IMR-90 (cell line): ENCODE results near the gene PLP1. TPM values are rescaled to one million over a fixed set of nuclear protein-coding genes. Genes with fewer than 3 reads are reported as not detected.

ENCODE experiments used
- ATAC-seq: fragments of 200-7000 bp; cut with Tn5 transposase; 2 replicates; pipeline ENCODE4 v1.9.1; 2020; ENCODE audit warnings: low read depth, mild to moderate bottlenecking, moderate library complexity
- BruUV-seq: library from RNA; stranded (reverse); fragments of 400-500 nt; replicated peaks from 2 replicates; lab custom pipeline; 2021; lab: Mats Ljungman, UMichigan
- CTCF ChIA-PET: fragments of 300-600 bp; formaldehyde crosslinking; extraction: SDS; loops from one replicate; lab custom pipeline; 2021; ENCODE audit warnings: antibody characterized with exemption; lab: Yijun Ruan, JAX
- POLR2A ChIA-PET: fragments of 300-600 bp; sonication (Branson Sonifier 250); formaldehyde crosslinking; loops from one replicate; lab custom pipeline; 2022; ENCODE audit warnings: antibody characterized with exemption; ENCODE audit not compliant: unreplicated experiment; lab: Charles Lee
- DNase-seq: peaks from one replicate; pipeline ENCODE4 v3.0.0; 2013
- H2AFZ ChIP-seq: replicated peaks from 2 replicates; pipeline ENCODE3; 2013; ENCODE audit warnings: low read length, mild to moderate bottlenecking; ENCODE audit not compliant: poor library complexity
- H2AK5ac ChIP-seq: 2 replicates; pipeline ENCODE4 v1.6.1; 2013; ENCODE audit warnings: low read depth, low read length, inconsistent platforms
- H2AK9ac ChIP-seq: replicated peaks from 2 replicates; pipeline ENCODE3; 2013; ENCODE audit warnings: mild to moderate bottlenecking, low read depth, low read length, moderate library complexity; ENCODE audit not compliant: poor library complexity
- H2BK120ac ChIP-seq: 2 replicates; pipeline ENCODE4 v1.6.1; 2013; ENCODE audit warnings: low read depth, low read length, inconsistent platforms
- H2BK15ac ChIP-seq: 3 replicates; pipeline ENCODE4 v1.6.1; 2013; ENCODE audit warnings: low read depth, low read length, inconsistent platforms
- H2BK20ac ChIP-seq: 2 replicates; pipeline ENCODE4 v1.6.1; 2013; ENCODE audit warnings: low read depth, mild to moderate bottlenecking, inconsistent platforms, low read length, moderate library complexity
- H2BK5ac ChIP-seq: 2 replicates; pipeline ENCODE4 v1.6.1; 2013; ENCODE audit warnings: mild to moderate bottlenecking, low read depth, low read length, inconsistent platforms; ENCODE audit not compliant: poor library complexity, severe bottlenecking
- H3K14ac ChIP-seq: replicated peaks from 2 replicates; pipeline ENCODE4 v1.6.1; 2013; ENCODE audit warnings: low read depth, low read length, inconsistent platforms
- H3K18ac ChIP-seq: 2 replicates; pipeline ENCODE4 v1.6.1; 2013; ENCODE audit warnings: low read depth, low read length, control low read depth
- H3K23ac ChIP-seq: 2 replicates; pipeline ENCODE4 v1.6.1; 2013; ENCODE audit warnings: low read depth, low read length, inconsistent platforms
- H3K27ac ChIP-seq: 2 replicates; pipeline ENCODE4 v1.5.1; 2013; ENCODE audit warnings: mild to moderate bottlenecking, control low read depth, low read length; ENCODE audit not compliant: insufficient read depth
- H3K27me3 ChIP-seq: 2 replicates; pipeline ENCODE4 v1.6.1; 2013; ENCODE audit warnings: low read length; ENCODE audit not compliant: control insufficient read depth, insufficient read depth
- H3K36me3 ChIP-seq: 2 replicates; pipeline ENCODE4 v1.6.1; 2013; ENCODE audit warnings: low read length, mixed read lengths; ENCODE audit not compliant: control insufficient read depth, insufficient read depth
- H3K4ac ChIP-seq: 2 replicates; pipeline ENCODE4 v1.6.1; 2013; ENCODE audit warnings: low read depth, low read length, inconsistent platforms
- H3K4me1 ChIP-seq: 2 replicates; pipeline ENCODE4 v1.6.1; 2013; ENCODE audit warnings: low read length, mixed read lengths; ENCODE audit not compliant: control insufficient read depth, insufficient read depth
- H3K4me2 ChIP-seq: 2 replicates; pipeline ENCODE4 v1.6.1; 2013; ENCODE audit warnings: low read depth, mild to moderate bottlenecking, control low read depth, low read length, moderate library complexity
- H3K4me3 ChIP-seq: 2 replicates; pipeline ENCODE4 v1.5.1; 2013; ENCODE audit warnings: low read depth, mild to moderate bottlenecking, control low read depth, low read length, moderate library complexity; ENCODE audit not compliant: insufficient read depth
- H3K56ac ChIP-seq: 2 replicates; pipeline ENCODE4 v1.6.1; 2013; ENCODE audit warnings: low read length, inconsistent platforms; ENCODE audit not compliant: insufficient read depth; ENCODE audit errors: extremely low read depth
- H3K79me1 ChIP-seq, 2 experiments: 2 replicates each; pipeline ENCODE4 v1.6.1; 2013; ENCODE audit warnings: low read length in 2 of 2, inconsistent platforms in 1 of 2, low read depth in 1 of 2
- H3K9ac ChIP-seq: 2 replicates; pipeline ENCODE4 v1.6.1; 2013; ENCODE audit warnings: low read depth, low read length, control low read depth
- H3K9me1 ChIP-seq: 2 replicates; pipeline ENCODE4 v1.6.1; 2013; ENCODE audit warnings: low read length, inconsistent platforms; ENCODE audit not compliant: insufficient read depth
- H3K9me3 ChIP-seq: 2 replicates; pipeline ENCODE4 v1.6.1; 2013; ENCODE audit warnings: low read length; ENCODE audit not compliant: control insufficient read depth, insufficient read depth
- H4K20me1 ChIP-seq: 2 replicates; pipeline ENCODE4 v1.6.1; 2013; ENCODE audit warnings: low read length, inconsistent platforms; ENCODE audit not compliant: insufficient read depth
- H4K5ac ChIP-seq: 2 replicates; pipeline ENCODE4 v1.6.1; 2013; ENCODE audit warnings: mild to moderate bottlenecking, low read depth, low read length, control low read depth
- H4K8ac ChIP-seq, 2 experiments: 2 replicates each; pipeline ENCODE4 v1.6.1; 2013; ENCODE audit warnings: low read depth in 2 of 2, low read length in 2 of 2, control low read depth in 1 of 2, inconsistent platforms in 1 of 2
- H4K91ac ChIP-seq: 2 replicates; pipeline ENCODE4 v1.6.1; 2013; ENCODE audit warnings: low read depth, low read length, inconsistent platforms; ENCODE audit not compliant: insufficient read depth
- BHLHE40 ChIP-seq: fragments of 150-350 bp; IDR thresholded peaks from 2 replicates; pipeline ENCODE4 v1.6.1; 2016; ENCODE audit warnings: mild to moderate bottlenecking, low read depth, low read length
- CHD1 ChIP-seq: IDR thresholded peaks from 2 replicates; pipeline ENCODE4 v1.6.1; 2012; ENCODE audit warnings: low read depth, low read length, improper control_type of control experiment
- CTCF ChIP-seq: conservative IDR thresholded peaks from 2 replicates; pipeline ENCODE4 v1.5.1; 2012; ENCODE audit warnings: mild to moderate bottlenecking, low read depth, low read length, improper control_type of control experiment
- MAZ ChIP-seq: IDR thresholded peaks from 2 replicates; pipeline ENCODE4 v1.6.1; 2012; ENCODE audit warnings: low read depth, mild to moderate bottlenecking, low read length, improper control_type of control experiment, moderate library complexity, borderline replicate concordance
- NFE2L2 ChIP-seq: fragments of 150-350 bp; IDR thresholded peaks from 2 replicates; pipeline ENCODE4 v1.6.1; 2016; ENCODE audit warnings: low read depth, mild to moderate bottlenecking, low read length
- POLR2A ChIP-seq: IDR thresholded peaks from 2 replicates; pipeline ENCODE4 v1.6.1; 2012; ENCODE audit warnings: mild to moderate bottlenecking, low read depth, low read length
- USF2 ChIP-seq: fragments of 150-350 bp; IDR thresholded peaks from 2 replicates; pipeline ENCODE4 v1.6.1; 2017; ENCODE audit warnings: mild to moderate bottlenecking, antibody characterized with exemption, low read length, low read depth
- dilution Hi-C: fragments of 300-500 bp; cut with HindIII; formaldehyde crosslinking; loops from one replicate; pipeline ENCODE4 v1.14.3; 2018; ENCODE audit warnings: low sequenced_read_pairs; ENCODE audit not compliant: unreplicated experiment
- in situ Hi-C: fragments of 300-500 bp; cut with MboI; formaldehyde crosslinking; loops from 3 replicates; pipeline ENCODE4 v1.14.3; 2019; ENCODE audit warnings: low sequenced_read_pairs, inconsistent platforms, mixed read lengths
- intact Hi-C: fragments of 100-400 bp; cut with micrococcal nuclease; formaldehyde crosslinking; loops from 2 replicates; pipeline ENCODE4 v1.10.0; 2022
- polyA plus RNA-seq, 3 experiments: library from polyadenylated mRNA; depleted of rRNA; stranded (reverse); fragments of >200 nt; gene quantifications; 2 replicates each; pipeline ENCODE4 v1.2.3, GENCODE V29; 2012; ENCODE audit warnings: low replicate concordance in 1 of 3
- total RNA-seq: library from RNA; depleted of rRNA; stranded (reverse); fragments of >200 nt; gene quantifications from 2 replicates; pipeline ENCODE4 v1.2.3, GENCODE V29; 2012
- TF ChIP-seq, protein P1 (sequence below): fragments of 150-350 bp; IDR thresholded peaks from 2 replicates; pipeline ENCODE4 v1.6.1; 2016; ENCODE audit warnings: low read depth, mild to moderate bottlenecking, low read length, moderate library complexity, borderline replicate concordance

Gene PLP1
- total and polyA plus RNA-seq, 2 of the 4 experiments (the other 2 are of a cell fraction) = 0.18 to 0.62 TPM

DNA sequence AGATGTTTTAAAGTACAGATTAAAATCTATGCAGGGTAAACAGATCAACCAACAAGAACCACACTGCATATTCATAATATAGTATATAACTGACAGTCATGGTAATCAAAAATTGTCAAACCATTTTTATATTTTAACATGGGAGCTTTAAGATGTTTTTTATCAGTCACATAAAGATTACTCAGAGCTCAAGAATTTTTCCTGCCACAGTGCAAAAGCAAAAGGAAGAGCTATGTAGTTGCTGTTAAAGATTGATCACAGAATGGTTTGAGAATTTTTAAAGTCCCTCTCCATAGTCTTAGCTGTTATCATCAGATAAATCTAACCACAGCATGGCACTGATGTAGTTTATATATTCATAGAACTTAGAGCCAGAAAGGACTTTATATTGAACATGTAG, 47.0 kb downstream of the PLP1 start:
- TF ChIP-seq MAZ = no peak
- no peak for TF ChIP-seq CHD1
- TF ChIP-seq, protein P1, sequence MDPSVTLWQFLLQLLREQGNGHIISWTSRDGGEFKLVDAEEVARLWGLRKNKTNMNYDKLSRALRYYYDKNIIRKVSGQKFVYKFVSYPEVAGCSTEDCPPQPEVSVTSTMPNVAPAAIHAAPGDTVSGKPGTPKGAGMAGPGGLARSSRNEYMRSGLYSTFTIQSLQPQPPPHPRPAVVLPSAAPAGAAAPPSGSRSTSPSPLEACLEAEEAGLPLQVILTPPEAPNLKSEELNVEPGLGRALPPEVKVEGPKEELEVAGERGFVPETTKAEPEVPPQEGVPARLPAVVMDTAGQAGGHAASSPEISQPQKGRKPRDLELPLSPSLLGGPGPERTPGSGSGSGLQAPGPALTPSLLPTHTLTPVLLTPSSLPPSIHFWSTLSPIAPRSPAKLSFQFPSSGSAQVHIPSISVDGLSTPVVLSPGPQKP = no peak
- TF ChIP-seq USF2 = no peak
- TF ChIP-seq CTCF = no peak
- no peak for TF ChIP-seq NFE2L2
- no peak for TF ChIP-seq POLR2A
- TF ChIP-seq BHLHE40 = no peak
- H3K4ac ChIP-seq = no peak overlapping the region
- H4K8ac ChIP-seq = no peak overlapping the region
- no peak overlapping the region for H2AK5ac ChIP-seq
- H2AFZ ChIP-seq = no peak overlapping the region
- no peak overlapping the region for H2BK5ac ChIP-seq
- no TSS peak for BruUV-seq
- no peak; the same call in 1 of the 2 replicates for ATAC-seq
- H3K4me2 ChIP-seq = no peak overlapping the region
- H3K4me3 ChIP-seq = no peak overlapping the region
- no peaks in the 10 kb centered on the region for H3K9me3 ChIP-seq
- no peak overlapping the region for H3K23ac ChIP-seq
- H3K9ac ChIP-seq = no peak overlapping the region
- in situ Hi-C loops = no loop called here
- no peak overlapping the region for H4K5ac ChIP-seq
- H4K20me1 ChIP-seq = no peaks in the 10 kb centered on the region
- dilution Hi-C loops = no loop called here
- intact Hi-C loops = no loop called here
- no peak overlapping the region for H2BK120ac ChIP-seq
- H3K14ac ChIP-seq = no peak overlapping the region
- H3K4me1 ChIP-seq = no peaks in the 10 kb centered on the region
- peak; percentile 19 for DNase-seq
- H3K79me1 ChIP-seq = no peaks in the 10 kb centered on the region
- no peaks in the 10 kb centered on the region for H3K9me1 ChIP-seq
- H2AK9ac ChIP-seq = no peak overlapping the region
- ChIA-PET CTCF (interaction anchor here (0.9 kb wide), 1 partner anchor 12 kb away, joined by 3 read pairs; no protein-coding TSS in a partner anchor), POLR2A (no interaction called here)
- no peaks in the 10 kb centered on the region for H3K36me3 ChIP-seq
- H3K27ac ChIP-seq = no peak overlapping the region
- peaks cover 3% of the 10 kb centered on the region for H3K27me3 ChIP-seq
- H3K56ac ChIP-seq = no peak overlapping the region
- no peak overlapping the region for H3K18ac ChIP-seq
- no peak overlapping the region for H2BK20ac ChIP-seq
- H2BK15ac ChIP-seq = no peak overlapping the region
- H4K91ac ChIP-seq = no peak overlapping the region
